ENCODE data around the gene KNDC1. TPM values are rescaled to one million over a fixed set of nuclear protein-coding genes. Genes with fewer than 3 reads are reported as not detected.

Gene KNDC1
- total and polyA plus RNA-seq, 2 donors (not counting 1 experiment from before 2014, with no cell fraction given): 0.17 to 0.45 TPM

DNA sequence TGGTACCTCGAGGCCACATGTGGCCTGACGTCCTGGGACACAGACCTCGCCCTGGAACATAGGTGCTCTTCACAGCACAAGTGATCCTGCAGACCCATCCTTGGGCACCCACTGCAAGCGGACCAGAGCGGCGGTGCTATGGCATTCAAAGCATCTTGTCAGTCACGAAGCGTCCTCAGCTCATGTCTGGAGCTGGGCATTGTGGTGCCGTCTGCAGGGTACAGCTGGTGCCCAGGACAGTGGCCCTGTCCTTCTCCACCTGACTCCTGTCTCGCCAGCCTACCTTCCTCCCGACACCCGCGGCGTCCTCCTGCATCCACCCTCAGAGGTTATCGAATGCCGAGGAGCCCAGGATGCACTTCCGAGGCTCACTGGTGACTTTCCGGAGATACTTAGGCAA, 45.8 kb upstream of the KNDC1 start:
- CTCF ChIA-PET: no interaction called here
- H3K9me3 ChIP-seq (ENCODE audit: control extremely low read depth in 1 of 3, control insufficient read depth in 2 of 3, insufficient read depth in 1 of 3, low read length in 2 of 3): peaks cover 0 to 60% (median 0%) of the 10 kb centered on the region in 3 donors

DNA sequence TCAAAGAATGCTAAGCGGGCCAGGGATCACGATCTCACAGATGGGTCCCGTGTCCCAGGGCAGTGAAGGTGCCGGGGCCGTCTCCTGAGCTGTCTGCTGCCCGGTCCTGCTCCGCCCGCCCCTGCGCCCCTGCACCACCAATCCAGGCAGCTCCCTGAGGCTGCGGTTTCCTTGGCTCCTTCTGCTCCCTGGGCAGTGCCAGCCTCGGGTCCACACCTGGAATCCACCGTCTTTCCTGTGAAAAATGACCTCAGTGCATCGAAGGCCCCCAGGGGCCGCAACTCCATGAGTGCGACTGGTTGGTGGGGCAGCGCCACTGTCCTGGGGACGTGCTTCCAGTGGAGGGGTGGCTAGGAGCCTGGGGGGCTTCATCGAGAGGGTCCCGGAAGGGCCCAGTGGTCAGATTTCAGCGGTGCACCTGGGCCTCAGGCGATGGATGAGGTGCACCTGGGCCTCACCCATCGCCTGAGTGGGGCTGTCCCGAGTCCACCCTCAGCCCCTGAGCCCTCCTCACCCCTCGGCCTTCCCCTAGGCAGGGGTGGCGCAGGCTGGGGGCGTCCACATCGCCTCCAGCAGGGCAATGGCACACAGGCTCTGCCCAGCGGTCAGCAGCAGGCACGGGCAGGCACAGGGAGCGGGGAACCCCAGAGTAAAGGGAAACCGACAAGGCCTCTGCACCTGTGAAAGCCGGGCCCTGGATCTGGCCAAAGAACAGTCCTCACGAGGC, 45.1 kb upstream of the KNDC1 start:
- H3K36me3 ChIP-seq (replicated peaks in 1 of 2; ENCODE audit: control extremely low read depth in 1 of 2, control insufficient read depth in 1 of 2, extremely low read depth in 1 of 2, insufficient read depth in 2 of 2, low read length in 1 of 2): no peaks in the 10 kb centered on the region
- H4K20me1 ChIP-seq (ENCODE audit: control insufficient read depth, insufficient read depth, low read length, poor library complexity, severe bottlenecking): no peaks in the 10 kb centered on the region
- no peak overlapping the region for H3K4me3 Mint-ChIP-seq
- no peak overlapping the region for H3K27ac ChIP-seq (ENCODE audit: low read length in 2 of 2)
- peaks cover 4% of the 10 kb centered on the region for H3K9me3 Mint-ChIP-seq (ENCODE audit: insufficient read depth)
- TF ChIP-seq, protein P1, sequence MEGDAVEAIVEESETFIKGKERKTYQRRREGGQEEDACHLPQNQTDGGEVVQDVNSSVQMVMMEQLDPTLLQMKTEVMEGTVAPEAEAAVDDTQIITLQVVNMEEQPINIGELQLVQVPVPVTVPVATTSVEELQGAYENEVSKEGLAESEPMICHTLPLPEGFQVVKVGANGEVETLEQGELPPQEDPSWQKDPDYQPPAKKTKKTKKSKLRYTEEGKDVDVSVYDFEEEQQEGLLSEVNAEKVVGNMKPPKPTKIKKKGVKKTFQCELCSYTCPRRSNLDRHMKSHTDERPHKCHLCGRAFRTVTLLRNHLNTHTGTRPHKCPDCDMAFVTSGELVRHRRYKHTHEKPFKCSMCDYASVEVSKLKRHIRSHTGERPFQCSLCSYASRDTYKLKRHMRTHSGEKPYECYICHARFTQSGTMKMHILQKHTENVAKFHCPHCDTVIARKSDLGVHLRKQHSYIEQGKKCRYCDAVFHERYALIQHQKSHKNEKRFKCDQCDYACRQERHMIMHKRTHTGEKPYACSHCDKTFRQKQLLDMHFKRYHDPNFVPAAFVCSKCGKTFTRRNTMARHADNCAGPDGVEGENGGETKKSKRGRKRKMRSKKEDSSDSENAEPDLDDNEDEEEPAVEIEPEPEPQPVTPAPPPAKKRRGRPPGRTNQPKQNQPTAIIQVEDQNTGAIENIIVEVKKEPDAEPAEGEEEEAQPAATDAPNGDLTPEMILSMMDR (IDR thresholded peaks at IDR 0.05): no peak
- TF ChIP-seq EZH2 (IDR thresholded peaks at IDR 0.05; ENCODE audit: borderline replicate concordance, insufficient read depth, low read depth, low read length, poor library complexity, severe bottlenecking): no peak
- no peak overlapping the region for H3K9ac ChIP-seq (ENCODE audit: low read length)
- no peaks in the 10 kb centered on the region for H3K4me1 ChIP-seq (ENCODE audit: control insufficient read depth in 2 of 2, insufficient read depth in 2 of 2, low read length in 2 of 2)
- no peak overlapping the region for H2AFZ ChIP-seq (ENCODE audit: insufficient read depth, low read depth, low read length, poor library complexity, severe bottlenecking)
- WGBS (ENCODE audit: insufficient coverage): 87% methylated on average over 33 of the region's 33 CpGs
- no peak overlapping the region for H3K4me2 ChIP-seq (replicated peaks; ENCODE audit: low read depth, low read length, poor library complexity, severe bottlenecking)
- ChIA-PET CTCF (no interaction called here), POLR2A (no interaction called here)
- no peak overlapping the region for H3K27ac Mint-ChIP-seq
- H3K4me3 ChIP-seq (ENCODE audit: control extremely low read depth in 1 of 5, extremely low read depth in 1 of 5, insufficient read depth in 1 of 5, low read depth in 2 of 5, low read length in 4 of 5): no peak overlapping the region
- H3K27me3 ChIP-seq (replicated peaks in 1 of 4; ENCODE audit: control extremely low read depth in 1 of 4, control insufficient read depth in 3 of 4, insufficient read depth in 4 of 4, low read length in 3 of 4): no peaks in the 10 kb centered on the region
- ATAC-seq (ENCODE audit: low read depth) (no peak), DNase-seq (no peak)
- peaks cover 0 to 54% (median 0%) of the 10 kb centered on the region in 3 donors for H3K9me3 ChIP-seq (ENCODE audit: control extremely low read depth in 1 of 3, control insufficient read depth in 2 of 3, insufficient read depth in 1 of 3, low read length in 2 of 3)
- H3K27me3 Mint-ChIP-seq: peaks cover 3% of the 10 kb centered on the region
- H3K79me2 ChIP-seq (ENCODE audit: control insufficient read depth, insufficient read depth, low read length): no peaks in the 10 kb centered on the region
- H3K4me1 Mint-ChIP-seq: no peaks in the 10 kb centered on the region
- intact Hi-C loops (cut with micrococcal nuclease): no loop called here

More for the DNA sequence above, 45.8 kb upstream of the KNDC1 start:
- no peaks in the 10 kb centered on the region for H4K20me1 ChIP-seq (ENCODE audit: control insufficient read depth, insufficient read depth, low read length, poor library complexity, severe bottlenecking)
- POLR2A ChIA-PET: no interaction called here
- no peak overlapping the region for H2AFZ ChIP-seq (ENCODE audit: insufficient read depth, low read depth, low read length, poor library complexity, severe bottlenecking)
- Mint-ChIP-seq H3K27me3 (peaks cover 3% of the 10 kb centered on the region), H3K9me3 (ENCODE audit: insufficient read depth) (peaks cover 4% of the 10 kb centered on the region), H3K27ac (no peak overlapping the region), H3K4me3 (no peak overlapping the region), H3K4me1 (no peaks in the 10 kb centered on the region)
- H3K4me1 ChIP-seq (ENCODE audit: control insufficient read depth in 2 of 2, insufficient read depth in 2 of 2, low read length in 2 of 2): no peaks in the 10 kb centered on the region
- H3K9ac ChIP-seq (ENCODE audit: low read length): no peak overlapping the region
- no peak overlapping the region for H3K4me3 ChIP-seq (ENCODE audit: control extremely low read depth in 1 of 5, extremely low read depth in 1 of 5, insufficient read depth in 1 of 5, low read depth in 2 of 5, low read length in 4 of 5)
- no peak overlapping the region for H3K27ac ChIP-seq (ENCODE audit: low read length in 2 of 2)
- no peak for DNase-seq
- H3K79me2 ChIP-seq (ENCODE audit: control insufficient read depth, insufficient read depth, low read length): no peaks in the 10 kb centered on the region
- H3K27me3 ChIP-seq (replicated peaks in 1 of 4; ENCODE audit: control extremely low read depth in 1 of 4, control insufficient read depth in 3 of 4, insufficient read depth in 4 of 4, low read length in 3 of 4): no peaks in the 10 kb centered on the region
- WGBS (ENCODE audit: insufficient coverage): 92% methylated on average over 18 of the region's 18 CpGs
- intact Hi-C loops (cut with micrococcal nuclease): no loop called here
- no peak for ATAC-seq (ENCODE audit: low read depth)
- H3K4me2 ChIP-seq (replicated peaks; ENCODE audit: low read depth, low read length, poor library complexity, severe bottlenecking): no peak overlapping the region
- no peaks in the 10 kb centered on the region for H3K36me3 ChIP-seq (replicated peaks in 1 of 2; ENCODE audit: control extremely low read depth in 1 of 2, control insufficient read depth in 1 of 2, extremely low read depth in 1 of 2, insufficient read depth in 2 of 2, low read length in 1 of 2)
- TF ChIP-seq, protein P1 (IDR thresholded peaks at IDR 0.05): no peak
- no peak for TF ChIP-seq EZH2 (IDR thresholded peaks at IDR 0.05; ENCODE audit: borderline replicate concordance, insufficient read depth, low read depth, low read length, poor library complexity, severe bottlenecking)
